Memory B cell (primary cell): ENCODE data around the gene FEV.

Experiments used
- ATAC-seq: fragments of 150-1000 bp; cut with Tn5 transposase; 2 replicates; pipeline ENCODE4 v1.10.0; 2021; ENCODE audit warnings: low read depth, mild to moderate bottlenecking, moderate library complexity
- DNase-seq, 2 donors: peaks; one replicate each; pipeline ENCODE4 v3.0.0; 2022; ENCODE audit warnings: low spot score in 2 of 2
- H3K27ac Mint-ChIP-seq: one replicate; pipeline ENCODE4 v1.8.0; 2022; ENCODE audit warnings: mild to moderate bottlenecking, moderate library complexity, mixed read lengths
- H3K27me3 Mint-ChIP-seq: one replicate; pipeline ENCODE4 v1.8.0; 2022; ENCODE audit warnings: mixed read lengths
- H3K36me3 Mint-ChIP-seq: one replicate; pipeline ENCODE4 v1.8.0; 2022; ENCODE audit warnings: mild to moderate bottlenecking, mixed read lengths
- H3K4me1 Mint-ChIP-seq: one replicate; pipeline ENCODE4 v1.8.0; 2022; ENCODE audit warnings: mixed read lengths
- H3K4me3 Mint-ChIP-seq: one replicate; pipeline ENCODE4 v1.8.0; 2022; ENCODE audit warnings: mild to moderate bottlenecking, moderate library complexity, mixed read lengths
- H3K9me3 Mint-ChIP-seq: one replicate; pipeline ENCODE4 v1.8.0; 2022; ENCODE audit warnings: mixed read lengths

The FEV gene

GRCh38 chr2:218981881-218982585, 3.0 kb downstream of the FEV start:
- peaks cover 38% of the 10 kb centered on the region for H3K27me3 Mint-ChIP-seq
- peaks cover 23% of the 10 kb centered on the region for H3K4me1 Mint-ChIP-seq
- peak; percentile 30 for ATAC-seq
- no peaks in the 10 kb centered on the region for H3K9me3 Mint-ChIP-seq
- no peak overlapping the region for H3K27ac Mint-ChIP-seq
- DNase-seq = no peak
- peak overlapping the region; percentile 68 for H3K4me3 Mint-ChIP-seq
- peaks cover 2% of the 10 kb centered on the region for H3K36me3 Mint-ChIP-seq

DNA sequence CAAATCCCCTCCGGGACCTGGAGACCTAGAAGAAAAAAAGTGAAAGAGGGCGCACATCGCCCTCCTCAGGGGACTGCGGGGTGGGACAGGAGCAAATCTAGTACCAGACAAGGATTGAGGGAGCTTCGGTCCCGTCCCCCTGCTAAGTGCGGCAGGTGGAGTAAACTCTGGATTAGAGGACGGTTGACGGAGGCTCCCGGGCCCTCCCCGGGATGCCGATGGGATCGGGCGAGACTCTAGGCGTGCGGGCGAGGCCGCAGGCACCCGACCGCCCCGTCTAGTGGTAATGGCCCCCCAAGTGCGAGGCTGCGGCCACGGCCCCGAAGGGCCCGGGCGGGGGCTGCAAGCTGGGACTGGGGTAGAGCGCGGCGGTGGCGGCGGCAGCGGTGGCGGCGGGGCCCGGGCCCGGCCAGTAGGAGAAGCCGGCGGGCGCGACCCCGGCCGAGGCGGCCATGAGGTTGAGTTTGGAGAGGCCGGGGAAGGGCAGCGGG, 3.5 kb downstream of the FEV start:
- peaks cover 23% of the 10 kb centered on the region for H3K4me1 Mint-ChIP-seq
- peaks cover 2% of the 10 kb centered on the region for H3K36me3 Mint-ChIP-seq
- H3K4me3 Mint-ChIP-seq = peak overlapping the region; percentile 82
- ATAC-seq (no peak), DNase-seq (no peak)
- H3K27me3 Mint-ChIP-seq = peaks cover 39% of the 10 kb centered on the region
- peak overlapping the region; percentile 38 for H3K27ac Mint-ChIP-seq
- no peaks in the 10 kb centered on the region for H3K9me3 Mint-ChIP-seq

DNA sequence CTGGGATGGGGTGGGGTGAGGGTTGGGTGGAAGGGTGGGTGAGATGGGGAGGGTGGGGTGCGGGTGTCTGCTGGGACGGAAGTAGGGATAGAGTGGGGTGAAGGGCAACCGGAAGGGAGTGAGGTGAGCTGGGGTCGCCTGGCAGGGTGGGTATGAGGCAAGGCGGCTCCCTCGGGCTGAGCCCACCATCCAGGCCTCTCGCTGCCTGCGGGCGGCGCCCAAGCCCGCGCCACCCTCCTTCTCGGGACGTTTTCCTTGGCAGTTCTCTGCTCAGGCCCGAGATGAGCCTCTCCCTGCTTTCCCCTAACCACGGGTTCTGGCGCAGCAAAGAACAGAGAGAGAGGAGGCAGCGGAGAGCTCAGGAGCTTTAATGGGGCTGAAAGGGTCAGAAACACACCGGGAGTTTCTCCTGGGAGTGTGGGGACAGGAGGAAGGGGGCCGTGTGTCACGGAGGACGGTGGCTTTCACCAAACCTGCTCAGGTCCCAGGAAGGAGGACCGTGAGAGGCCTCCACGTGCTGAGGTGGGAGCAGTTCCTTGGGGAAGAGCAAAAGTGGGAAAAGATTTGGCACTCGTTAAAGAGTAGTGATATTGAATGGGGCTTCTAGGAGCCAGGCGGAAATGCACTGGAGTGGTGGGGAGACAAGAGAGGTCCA, 4.1 kb downstream of the FEV start:
- ATAC-seq (no peak), DNase-seq (no peak)
- H3K4me3 Mint-ChIP-seq = peak overlapping the region; percentile 82
- H3K27ac Mint-ChIP-seq = peak overlapping the region; percentile 38
- H3K9me3 Mint-ChIP-seq = no peaks in the 10 kb centered on the region
- H3K27me3 Mint-ChIP-seq = peaks cover 37% of the 10 kb centered on the region
- H3K4me1 Mint-ChIP-seq = peaks cover 20% of the 10 kb centered on the region
- peaks cover 2% of the 10 kb centered on the region for H3K36me3 Mint-ChIP-seq

DNA sequence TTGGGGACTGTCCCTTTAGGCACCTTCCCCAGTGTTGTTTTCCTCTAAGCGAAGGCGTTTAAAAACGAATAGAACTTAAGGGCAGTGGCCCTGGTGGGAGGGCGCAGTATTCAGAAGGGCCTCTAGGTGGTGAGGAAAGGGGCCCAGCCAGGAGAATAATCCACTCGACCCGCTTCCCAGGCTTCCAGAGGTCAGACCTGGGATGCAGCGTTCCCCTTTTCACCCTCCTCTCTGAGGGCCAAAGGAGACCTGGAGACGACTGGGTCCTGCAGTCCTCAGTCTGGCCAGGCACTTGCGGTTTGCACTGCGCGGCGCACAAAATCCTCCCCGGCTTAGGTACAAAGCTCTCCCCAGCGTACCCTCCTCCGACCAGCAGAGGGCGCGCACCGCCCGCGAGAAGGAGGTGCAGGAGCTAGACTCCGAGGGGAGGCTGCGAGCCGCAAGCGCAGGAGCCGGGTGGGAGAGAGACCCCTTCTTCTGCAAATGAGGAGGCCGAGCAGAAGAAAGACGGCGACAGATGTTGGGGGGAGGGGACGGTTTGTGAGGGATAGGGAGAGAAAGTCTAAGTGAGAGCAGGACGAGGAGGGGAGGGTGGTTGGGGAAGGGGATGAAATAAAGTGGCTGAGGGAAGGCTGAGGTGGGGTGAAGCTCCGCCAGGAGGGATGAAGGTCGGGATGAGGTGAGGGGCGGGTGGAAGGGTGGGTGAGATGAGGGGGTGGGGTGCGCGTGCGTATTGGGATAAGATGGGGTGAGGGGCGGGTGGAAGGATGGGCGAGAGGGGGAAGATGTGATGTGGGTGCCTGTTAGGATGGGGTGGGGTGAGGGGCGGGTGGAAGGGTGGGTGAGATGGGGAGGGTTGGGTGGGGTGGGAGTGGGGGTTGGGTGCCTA, 4.9 kb downstream of the FEV start:
- peak; percentile 84 to 88 for DNase-seq
- ATAC-seq = peak; percentile 89
- Mint-ChIP-seq H3K27ac (peak overlapping the region; percentile 63), H3K4me3 (peak overlapping the region; percentile 87), H3K36me3 (peaks cover 2% of the 10 kb centered on the region), H3K4me1 (peaks cover 15% of the 10 kb centered on the region), H3K27me3 (peaks cover 36% of the 10 kb centered on the region), H3K9me3 (no peaks in the 10 kb centered on the region)

GRCh38 chr2:218975060-218975777, 9.8 kb downstream of the FEV start:
- ATAC-seq (no peak), DNase-seq (no peak)
- peaks cover 4% of the 10 kb centered on the region for H3K4me1 Mint-ChIP-seq
- H3K27ac Mint-ChIP-seq = no peak overlapping the region
- H3K36me3 Mint-ChIP-seq = peaks cover 2% of the 10 kb centered on the region
- no peak overlapping the region for H3K4me3 Mint-ChIP-seq
- no peaks in the 10 kb centered on the region for H3K9me3 Mint-ChIP-seq
- peaks cover 33% of the 10 kb centered on the region for H3K27me3 Mint-ChIP-seq

GRCh38 chr2:218970894-218971293, 14.1 kb downstream of the FEV start:
- H3K27ac Mint-ChIP-seq = no peak overlapping the region
- H3K27me3 Mint-ChIP-seq = peaks cover 19% of the 10 kb centered on the region
- DNase-seq = no peak
- H3K36me3 Mint-ChIP-seq = no peaks in the 10 kb centered on the region
- H3K4me3 Mint-ChIP-seq = no peak overlapping the region
- no peaks in the 10 kb centered on the region for H3K9me3 Mint-ChIP-seq
- H3K4me1 Mint-ChIP-seq = peaks cover 2% of the 10 kb centered on the region
- ATAC-seq = no peak

DNA sequence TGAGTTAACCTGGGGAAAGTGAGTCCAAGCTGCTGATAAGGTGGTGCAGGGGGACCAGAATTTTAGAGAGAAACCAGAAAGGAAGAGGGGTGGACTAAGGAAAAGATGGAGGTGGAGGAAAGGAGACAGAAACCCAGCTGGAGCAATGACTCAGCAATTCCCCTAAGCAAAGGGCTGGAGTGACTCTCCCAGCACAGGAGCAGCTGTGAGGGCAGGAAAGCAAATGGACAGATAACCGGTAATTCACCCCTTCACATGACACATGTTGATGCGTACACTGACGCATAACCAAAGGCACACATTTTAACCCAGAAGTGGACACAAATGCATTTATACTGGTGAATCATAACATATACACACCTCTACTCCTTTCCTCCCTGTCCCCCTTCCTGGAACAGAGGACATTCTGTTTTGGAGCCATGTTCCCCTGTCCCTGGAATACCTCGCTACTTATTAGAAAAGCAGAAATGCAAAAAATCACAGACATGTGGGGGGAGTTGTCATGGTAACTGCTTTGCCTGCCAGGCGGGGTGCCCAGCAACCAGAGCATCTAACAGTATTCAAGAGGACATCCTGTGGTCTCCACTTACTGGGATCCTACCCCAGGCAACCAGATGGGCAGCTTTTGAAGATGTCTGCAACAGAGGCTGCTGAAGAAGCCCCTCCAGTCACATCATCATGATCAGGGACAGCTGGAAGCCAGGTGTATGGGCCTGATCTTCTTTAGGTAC, 20.8 kb downstream of the FEV start:
- Mint-ChIP-seq H3K27ac (no peak overlapping the region), H3K36me3 (peaks cover 4% of the 10 kb centered on the region), H3K9me3 (no peaks in the 10 kb centered on the region), H3K4me3 (no peak overlapping the region), H3K4me1 (peaks cover 13% of the 10 kb centered on the region), H3K27me3 (peaks cover 23% of the 10 kb centered on the region)
- no peak for ATAC-seq
- no peak for DNase-seq

GRCh38 chr2:218963601-218964000, 21.4 kb downstream of the FEV start:
- peaks cover 4% of the 10 kb centered on the region for H3K36me3 Mint-ChIP-seq
- ATAC-seq (no peak), DNase-seq (no peak)
- H3K27ac Mint-ChIP-seq = no peak overlapping the region
- peaks cover 21% of the 10 kb centered on the region for H3K27me3 Mint-ChIP-seq
- H3K4me1 Mint-ChIP-seq = peaks cover 13% of the 10 kb centered on the region
- H3K9me3 Mint-ChIP-seq = no peaks in the 10 kb centered on the region
- H3K4me3 Mint-ChIP-seq = no peak overlapping the region

DNA sequence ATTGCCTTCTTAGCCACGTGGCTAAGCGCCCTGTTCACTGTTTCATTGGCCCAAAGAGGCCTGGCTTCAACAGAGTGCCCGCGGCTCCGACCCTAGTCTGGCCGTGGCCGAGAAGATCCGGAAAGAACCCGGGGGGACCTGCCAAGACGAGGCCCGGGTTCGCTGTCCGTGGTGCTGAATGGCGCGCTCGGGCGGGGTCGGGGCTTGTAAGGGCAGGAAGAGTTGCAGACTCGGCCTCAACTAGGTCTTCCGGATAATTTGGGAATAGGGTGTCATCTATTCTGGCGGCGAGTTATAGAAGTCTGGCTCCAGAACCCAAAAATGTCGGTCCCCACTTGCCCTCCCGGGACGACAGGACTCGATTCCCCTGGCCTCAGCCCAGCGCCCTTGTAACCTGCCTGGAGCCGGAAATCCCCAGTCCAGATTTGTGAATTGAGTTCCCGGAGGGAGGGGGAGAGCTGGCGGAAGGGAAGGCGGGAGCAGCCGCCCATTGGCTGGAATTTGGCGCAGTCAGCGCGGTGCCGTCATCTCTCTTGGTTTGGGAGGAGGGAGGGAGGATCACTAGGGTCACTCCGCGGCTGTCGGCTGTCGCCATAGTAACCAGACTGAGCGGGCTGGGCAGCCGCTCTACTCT, 22.0 kb downstream of the FEV start:
- Mint-ChIP-seq H3K27me3 (peaks cover 19% of the 10 kb centered on the region), H3K27ac (no peak overlapping the region), H3K4me1 (peaks cover 11% of the 10 kb centered on the region), H3K4me3 (no peak overlapping the region), H3K36me3 (peaks cover 4% of the 10 kb centered on the region), H3K9me3 (no peaks in the 10 kb centered on the region)
- peak in 1 of 2 donors; percentile 52 for DNase-seq
- no peak for ATAC-seq

GRCh38 chr2:218961651-218962570, 23.1 kb downstream of the FEV start:
- Mint-ChIP-seq H3K27ac (no peak overlapping the region), H3K9me3 (no peaks in the 10 kb centered on the region), H3K4me3 (no peak overlapping the region), H3K4me1 (peaks cover 11% of the 10 kb centered on the region), H3K36me3 (peaks cover 4% of the 10 kb centered on the region), H3K27me3 (peaks cover 21% of the 10 kb centered on the region)
- DNase-seq (no peak), ATAC-seq (no peak)

DNA sequence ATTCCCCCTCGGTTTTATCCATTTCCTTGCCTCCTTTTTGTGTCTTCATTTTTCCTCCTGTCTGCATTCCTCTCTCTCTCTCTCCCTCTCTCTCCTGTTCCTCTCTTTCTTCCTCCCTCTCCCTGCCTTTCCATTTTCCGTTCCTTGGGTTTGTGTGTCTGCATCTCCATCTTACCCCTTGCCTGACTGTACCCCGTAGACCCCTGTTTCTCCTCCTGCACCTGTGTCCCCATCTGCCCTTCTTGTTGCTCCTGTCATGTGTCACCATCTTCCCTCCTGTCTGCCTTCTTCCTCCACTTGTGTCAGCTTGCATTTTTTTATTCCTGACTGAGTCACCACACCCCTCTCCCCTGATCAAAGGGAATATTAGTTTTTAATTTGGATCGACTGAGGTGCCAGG, 23.8 kb downstream of the FEV start:
- Mint-ChIP-seq H3K9me3 (no peaks in the 10 kb centered on the region), H3K27ac (peak overlapping the region; percentile 18), H3K4me3 (peak overlapping the region; percentile 66), H3K36me3 (peaks cover 4% of the 10 kb centered on the region), H3K4me1 (peaks cover 11% of the 10 kb centered on the region), H3K27me3 (peaks cover 21% of the 10 kb centered on the region)
- ATAC-seq = no peak
- DNase-seq = no peak
